HepG2 (cell line): ENCODE results near the gene CENPB. TPM values are rescaled to one million over a fixed set of nuclear protein-coding genes. Genes with fewer than 3 reads are reported as not detected.

Experiments used
- ATF2 ChIP-seq: sonication (generic); formaldehyde crosslinking; IDR thresholded peaks from 2 replicates; pipeline ENCODE4 v1.4.0; 2020; ENCODE audit warnings: missing genetic modification reagents
- ATRX ChIP-seq: sonication (generic); formaldehyde crosslinking; IDR thresholded peaks from 2 replicates; pipeline ENCODE4 v1.4.0; 2020; ENCODE audit warnings: missing genetic modification reagents, borderline replicate concordance
- EP300 ChIP-seq, 3 experiments: sonication (generic) in 1 of 3; formaldehyde crosslinking in 1 of 3; IDR thresholded peaks; 2 replicates each; pipeline versions ENCODE4 v1.5.1 to v1.6.1; 2011 to 2020; ENCODE audit warnings: low read depth in 2 of 3, low read length in 2 of 3, borderline replicate concordance in 1 of 3, improper control_type of control experiment in 1 of 3, mild to moderate bottlenecking in 1 of 3, missing genetic modification reagents in 1 of 3, moderate library complexity in 1 of 3
- IRF2 ChIP-seq: IDR thresholded peaks from 2 replicates; pipeline ENCODE4 v1.6.1; 2018; ENCODE audit warnings: missing genetic modification reagents, missing compliant biosample characterization
- KDM5A ChIP-seq: fragments of 200-600 bp; sonication (generic); IDR thresholded peaks from 2 replicates; pipeline ENCODE4 v1.7.0; 2018; ENCODE audit warnings: antibody characterized with exemption, mild to moderate bottlenecking, low read length, borderline replicate concordance
- KLF13 ChIP-seq: sonication (generic); formaldehyde crosslinking; IDR thresholded peaks from 2 replicates; pipeline ENCODE4 v1.4.0; 2020; ENCODE audit warnings: mild to moderate bottlenecking, missing genetic modification reagents
- PAX8 ChIP-seq: sonication (generic); formaldehyde crosslinking; IDR thresholded peaks from 2 replicates; pipeline ENCODE4 v1.8.0; 2022; ENCODE audit warnings: mild to moderate bottlenecking, missing genetic modification reagents, borderline replicate concordance
- SMYD3 ChIP-seq: sonication (generic); formaldehyde crosslinking; IDR thresholded peaks from 2 replicates; pipeline ENCODE4 v1.8.1; 2023; ENCODE audit warnings: mild to moderate bottlenecking, missing genetic modification reagents
- SNRNP70 ChIP-seq: fragments of 200-400 bp; formaldehyde crosslinking; IDR thresholded peaks from 2 replicates; pipeline ENCODE4 v1.6.1; 2017; ENCODE audit warnings: mild to moderate bottlenecking, low read depth, low read length, moderate library complexity
- SRY ChIP-seq: sonication (generic); formaldehyde crosslinking; IDR thresholded peaks from 2 replicates; pipeline ENCODE4 v1.8.0; 2022; ENCODE audit warnings: mild to moderate bottlenecking, missing genetic modification reagents
- SUZ12 ChIP-seq: fragments of 150-350 bp; IDR thresholded peaks from 2 replicates; pipeline ENCODE4 v1.6.1; 2014; ENCODE audit warnings: low read depth, low read length
- TGIF2 ChIP-seq: IDR thresholded peaks from 2 replicates; pipeline ENCODE4 v1.6.1; 2016; ENCODE audit warnings: control low read depth, missing compliant biosample characterization
- TOE1 ChIP-seq: sonication (generic); formaldehyde crosslinking; IDR thresholded peaks from 2 replicates; pipeline ENCODE4 v1.4.0; 2020; ENCODE audit warnings: mild to moderate bottlenecking, missing genetic modification reagents
- ZHX1 ChIP-seq: sonication (generic); formaldehyde crosslinking; IDR thresholded peaks from 2 replicates; pipeline ENCODE4 v1.8.1; 2022; ENCODE audit warnings: low read depth, mild to moderate bottlenecking, missing genetic modification reagents
- ZNF136 ChIP-seq: sonication (generic); formaldehyde crosslinking; IDR thresholded peaks from 2 replicates; pipeline ENCODE4 v1.8.1; 2022; ENCODE audit warnings: low read depth, mild to moderate bottlenecking, moderate library complexity, missing genetic modification reagents
- ZNF331 ChIP-seq: sonication (generic); formaldehyde crosslinking; IDR thresholded peaks from 2 replicates; pipeline ENCODE4 v1.4.0; 2020; ENCODE audit warnings: missing genetic modification reagents
- ZNF510 ChIP-seq: sonication (generic); formaldehyde crosslinking; IDR thresholded peaks from 2 replicates; pipeline ENCODE4 v1.4.0; 2020; ENCODE audit warnings: low read depth, mild to moderate bottlenecking, missing genetic modification reagents
- ZNF576 ChIP-seq: sonication (generic); formaldehyde crosslinking; IDR thresholded peaks from 2 replicates; pipeline ENCODE4 v1.4.0; 2020; ENCODE audit warnings: mild to moderate bottlenecking, missing genetic modification reagents
- ZNF614 ChIP-seq: IDR thresholded peaks from 2 replicates; pipeline ENCODE4 v1.6.1; 2018; ENCODE audit warnings: missing biosample characterization, missing genetic modification reagents, inconsistent platforms, borderline replicate concordance
- polyA plus RNA-seq, 8 experiments: library from polyadenylated mRNA; depleted of rRNA in 3 of 8; stranded (reverse) in 7 of 8; unstranded in 1 of 8; fragments of >200 nt; fragmentation: Illumina TruSeq in 4 of 8; extraction: Trizol in 4 of 8; gene quantifications; 2 replicates each; pipeline versions ENCODE4 v1.2.1 to v1.2.3, GENCODE V29; 2011 to 2016; ENCODE audit warnings: low read depth in 4 of 8, missing spikeins in 1 of 8, mixed read lengths in 1 of 8; ENCODE audit not compliant: insufficient read depth in 1 of 8
- total RNA-seq, 5 experiments: library from RNA; depleted of rRNA; stranded (reverse); fragments of >200 nt; fragmentation: Illumina TruSeq; extraction: Trizol; gene quantifications; 2 replicates each; pipeline ENCODE4 v1.2.3, GENCODE V29; 2016; ENCODE audit warnings: low read depth in 1 of 5
- TF ChIP-seq, protein P1 (sequence below): sonication (generic); formaldehyde crosslinking; IDR thresholded peaks from 2 replicates; pipeline ENCODE4 v1.5.0; 2020; ENCODE audit warnings: missing genetic modification reagents
- TF ChIP-seq, protein P2 (sequence below): sonication (generic); formaldehyde crosslinking; IDR thresholded peaks from 2 replicates; pipeline ENCODE4 v1.8.0; 2022; ENCODE audit warnings: missing genetic modification reagents, low read depth, mild to moderate bottlenecking, borderline replicate concordance
- TF ChIP-seq, protein P3 (sequence below), 2 experiments: sonication (generic) in 1 of 2; formaldehyde crosslinking in 1 of 2; IDR thresholded peaks; 2 replicates each; pipeline versions ENCODE4 v1.4.0 to v1.6.1; 2018 to 2020; ENCODE audit warnings: missing genetic modification reagents in 2 of 2, borderline replicate concordance in 1 of 2, low read depth in 1 of 2, mild to moderate bottlenecking in 1 of 2, missing biosample characterization in 1 of 2

The CENPB gene
- total and polyA plus RNA-seq, 2 of the 13 experiments (the other 11 are each of a cell fraction or from before 2014, with no cell fraction given), result 10.4 to 54.5 TPM

DNA sequence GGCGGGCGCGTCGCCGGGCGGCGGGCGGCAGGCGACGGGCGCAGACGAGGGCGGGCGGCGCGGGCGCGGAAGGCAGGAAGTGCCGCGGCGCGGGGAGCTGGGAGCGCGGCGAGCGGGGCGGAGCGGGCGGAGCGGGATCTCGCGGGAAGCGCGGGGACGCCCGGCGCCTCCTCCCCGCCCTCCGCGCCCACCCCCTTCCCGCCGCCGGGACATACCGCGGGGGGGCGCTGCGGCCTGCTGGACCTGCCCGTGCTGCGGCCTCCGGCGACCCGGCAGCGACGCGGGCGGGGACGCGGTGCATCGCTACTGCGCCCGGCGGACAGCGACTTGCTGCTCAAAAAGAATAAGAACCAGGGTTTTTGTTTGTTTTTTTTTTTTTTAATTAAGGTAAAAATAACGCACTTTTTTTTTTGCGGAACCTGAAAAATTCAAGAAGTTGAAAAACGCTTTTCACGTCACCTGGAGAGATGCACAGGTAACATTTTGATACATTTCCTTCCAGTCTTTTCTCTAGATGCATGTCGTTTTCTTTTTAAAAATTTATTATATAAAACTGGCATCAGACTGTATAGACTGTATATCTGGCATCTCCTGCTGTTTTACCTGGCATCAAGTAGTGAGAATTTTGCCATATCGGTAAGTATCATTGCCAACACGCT, at the start of gene CENPB (continued):
- TF ChIP-seq IRF2 (CRISPR knock-in tag) (peak; percentile 67; the same call in 1 of the 2 replicates), ZNF510 (CRISPR knock-in tag) (no peak), ZNF614 (CRISPR knock-in tag) (no peak), ATRX (no peak), ZHX1 (CRISPR knock-in tag) (no peak), TGIF2 (CRISPR knock-in tag) (no peak), KDM5A (no peak), ATF2 (no peak), ZNF136 (CRISPR knock-in tag) (no peak), ZNF331 (CRISPR knock-in tag) (peak; percentile 83), PAX8 (CRISPR knock-in tag) (no peak), EP300 (IDR thresholded peaks at IDR 0.05; ENCODE audit: low read depth in 2 of 2, low read length in 2 of 2) (no peak), EP300 (CRISPR knock-in tag; IDR thresholded peaks at IDR 0.05; ENCODE audit: borderline replicate concordance) (no peak), SNRNP70 (no peak), KLF13 (CRISPR knock-in tag) (no peak), SMYD3 (CRISPR knock-in tag) (no peak), SRY (CRISPR knock-in tag) (no peak), ZNF576 (CRISPR knock-in tag) (no peak), SUZ12 (no peak), TOE1 (no peak)
- TF ChIP-seq, protein P1, sequence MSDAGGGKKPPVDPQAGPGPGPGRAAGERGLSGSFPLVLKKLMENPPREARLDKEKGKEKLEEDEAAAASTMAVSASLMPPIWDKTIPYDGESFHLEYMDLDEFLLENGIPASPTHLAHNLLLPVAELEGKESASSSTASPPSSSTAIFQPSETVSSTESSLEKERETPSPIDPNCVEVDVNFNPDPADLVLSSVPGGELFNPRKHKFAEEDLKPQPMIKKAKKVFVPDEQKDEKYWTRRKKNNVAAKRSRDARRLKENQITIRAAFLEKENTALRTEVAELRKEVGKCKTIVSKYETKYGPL (CRISPR knock-in tag), result no peak
- TF ChIP-seq, protein P2, sequence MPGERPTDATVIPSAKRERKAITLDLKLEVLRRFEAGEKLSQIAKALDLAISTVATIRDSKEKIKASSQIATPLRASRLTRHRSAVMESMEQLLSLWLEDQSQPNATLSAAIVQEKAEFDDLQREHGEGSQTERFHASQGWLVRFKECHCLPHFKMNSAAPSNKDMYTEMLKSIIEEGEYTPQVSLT (CRISPR knock-in tag), result no peak
- TF ChIP-seq, protein P3, sequence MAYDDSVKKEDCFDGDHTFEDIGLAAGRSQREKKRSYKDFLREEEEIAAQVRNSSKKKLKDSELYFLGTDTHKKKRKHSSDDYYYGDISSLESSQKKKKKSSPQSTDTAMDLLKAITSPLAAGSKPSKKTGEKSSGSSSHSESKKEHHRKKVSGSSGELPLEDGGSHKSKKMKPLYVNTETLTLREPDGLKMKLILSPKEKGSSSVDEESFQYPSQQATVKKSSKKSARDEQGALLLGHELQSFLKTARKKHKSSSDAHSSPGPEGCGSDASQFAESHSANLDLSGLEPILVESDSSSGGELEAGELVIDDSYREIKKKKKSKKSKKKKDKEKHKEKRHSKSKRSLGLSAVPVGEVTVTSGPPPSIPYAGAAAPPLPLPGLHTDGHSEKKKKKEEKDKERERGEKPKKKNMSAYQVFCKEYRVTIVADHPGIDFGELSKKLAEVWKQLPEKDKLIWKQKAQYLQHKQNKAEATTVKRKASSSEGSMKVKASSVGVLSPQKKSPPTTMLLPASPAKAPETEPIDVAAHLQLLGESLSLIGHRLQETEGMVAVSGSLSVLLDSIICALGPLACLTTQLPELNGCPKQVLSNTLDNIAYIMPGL (CRISPR knock-in tag; IDR thresholded peaks at IDR 0.05; ENCODE audit: borderline replicate concordance in 1 of 2, low read depth in 1 of 2), result peak; percentile 89 to 97
